Fibroblast of lung (primary cell): ENCODE data around the gene CDH12. TPM values are rescaled to one million over a fixed set of nuclear protein-coding genes. Genes with fewer than 3 reads are reported as not detected.

Experiments used
- DNase-seq, 2 donors: peaks; one replicate each; pipeline versions ENCODE4 v3.0.0 to v3.0.0-alpha.2; 2010; ENCODE audit warnings: low read depth in 2 of 2
- H2AFZ ChIP-seq: 2 replicates; pipeline ENCODE4 v1.5.1; 2012; ENCODE audit warnings: low read length, control low read depth, inconsistent platforms
- H3K27ac ChIP-seq: 2 replicates; pipeline ENCODE4 v1.5.1; 2011; ENCODE audit warnings: low read length, control low read depth; ENCODE audit not compliant: insufficient read depth
- H3K27me3 ChIP-seq: 2 replicates; pipeline ENCODE4 v1.5.1; 2011; ENCODE audit warnings: mild to moderate bottlenecking, low read length; ENCODE audit not compliant: control insufficient read depth, insufficient read depth
- H3K36me3 ChIP-seq: 2 replicates; pipeline ENCODE4 v1.5.1; 2011; ENCODE audit warnings: low read length; ENCODE audit not compliant: control insufficient read depth, insufficient read depth
- H3K4me1 ChIP-seq: 2 replicates; pipeline ENCODE4 v1.5.1; 2011; ENCODE audit warnings: low read length; ENCODE audit not compliant: control insufficient read depth, insufficient read depth; ENCODE audit errors: extremely low read depth
- H3K4me2 ChIP-seq: 2 replicates; pipeline ENCODE4 v1.5.1; 2011; ENCODE audit warnings: low read length, control low read depth; ENCODE audit not compliant: insufficient read depth; ENCODE audit errors: extremely low read depth
- H3K4me3 ChIP-seq, 4 experiments: fragments of 200-600 bp in 1 of 4; sonication (generic) in 1 of 4; replicated peaks in 1 of 4; 2 replicates each; pipeline ENCODE4 v1.5.1; 2011 to 2016; ENCODE audit warnings: low read length in 4 of 4, low read depth in 3 of 4, mild to moderate bottlenecking in 3 of 4, control low read depth in 2 of 4, inconsistent platforms in 1 of 4, mixed read lengths in 1 of 4; ENCODE audit not compliant: insufficient read depth in 1 of 4; ENCODE audit errors: control extremely low read depth in 1 of 4
- H3K79me2 ChIP-seq: 2 replicates; pipeline ENCODE4 v1.5.1; 2012; ENCODE audit warnings: mild to moderate bottlenecking, low read length, inconsistent platforms; ENCODE audit not compliant: control insufficient read depth, insufficient read depth
- H3K9ac ChIP-seq: 2 replicates; pipeline ENCODE4 v1.5.1; 2011; ENCODE audit warnings: mild to moderate bottlenecking, low read length, control low read depth; ENCODE audit not compliant: insufficient read depth
- H3K9me3 ChIP-seq: 2 replicates; pipeline ENCODE4 v1.5.1; 2012; ENCODE audit warnings: low read depth, low read length; ENCODE audit not compliant: control insufficient read depth, insufficient read depth
- H4K20me1 ChIP-seq: 2 replicates; pipeline ENCODE4 v1.5.1; 2011; ENCODE audit warnings: low read length; ENCODE audit not compliant: control insufficient read depth, insufficient read depth; ENCODE audit errors: extremely low read depth
- EZH2 ChIP-seq: IDR thresholded peaks from 2 replicates; pipeline ENCODE4 v1.5.1; 2012; ENCODE audit warnings: low read length, control low read depth, mild to moderate bottlenecking; ENCODE audit errors: missing control alignments
- polyA plus RNA-seq, 2 donors: library from polyadenylated mRNA; depleted of rRNA in 1 of 2; stranded (reverse) in 1 of 2; unstranded in 1 of 2; fragments of >200 nt; gene quantifications; 2 replicates each; pipeline ENCODE4 v1.2.1, GENCODE V29; 2011 to 2012; ENCODE audit warnings: missing spikeins in 1 of 2
- total RNA-seq: library from RNA; depleted of rRNA; stranded (reverse); fragments of >200 nt; gene quantifications from 2 replicates; pipeline ENCODE4 v1.2.1, GENCODE V29; 2014
- TF ChIP-seq, protein P1 (sequence below), 2 donors: IDR thresholded peaks in 1 of 2; conservative IDR thresholded peaks in 1 of 2; 1 replicate in 1 of 2; 2 replicates in 1 of 2; pipeline ENCODE4 v1.5.1; 2011 to 2012; ENCODE audit warnings: low read length in 2 of 2, control low read depth in 1 of 2, inconsistent platforms in 1 of 2, low read depth in 1 of 2, mild to moderate bottlenecking in 1 of 2

The CDH12 gene
- total and polyA plus RNA-seq, 2 donors (not counting 1 experiment from before 2014, with no cell fraction given), result 0.02 TPM; not detected in 1

DNA sequence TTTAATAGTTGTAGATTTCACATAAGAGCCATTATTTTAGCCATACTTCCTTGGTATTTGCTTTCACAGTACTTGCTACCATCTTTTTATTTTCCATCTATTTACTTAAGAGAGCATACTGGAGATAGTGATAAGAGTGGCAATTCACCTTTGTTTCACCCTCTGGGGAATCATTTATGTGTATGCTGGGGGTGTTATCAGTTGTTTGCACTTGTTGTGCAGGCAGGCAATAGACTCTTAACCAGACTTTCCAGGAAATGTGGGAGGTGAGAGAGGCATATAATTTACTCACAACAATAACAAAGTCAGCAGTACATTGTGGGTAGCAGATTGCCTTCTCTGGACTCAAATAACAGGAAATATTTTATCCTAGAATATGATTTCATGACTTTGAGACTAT lies 1018.3 kb downstream of the CDH12 start:
- no peaks in the 10 kb centered on the region for H3K36me3 ChIP-seq
- no peak overlapping the region for H3K4me2 ChIP-seq
- H4K20me1 ChIP-seq, result no peaks in the 10 kb centered on the region
- H2AFZ ChIP-seq, result no peak overlapping the region
- DNase-seq, result no peak
- no peak overlapping the region for H3K9ac ChIP-seq
- no peaks in the 10 kb centered on the region for H3K4me1 ChIP-seq
- H3K79me2 ChIP-seq, result no peaks in the 10 kb centered on the region
- H3K27me3 ChIP-seq, result no peaks in the 10 kb centered on the region
- no peak overlapping the region for H3K27ac ChIP-seq
- no peak overlapping the region for H3K4me3 ChIP-seq
- H3K9me3 ChIP-seq, result no peaks in the 10 kb centered on the region
- TF ChIP-seq, protein P1, sequence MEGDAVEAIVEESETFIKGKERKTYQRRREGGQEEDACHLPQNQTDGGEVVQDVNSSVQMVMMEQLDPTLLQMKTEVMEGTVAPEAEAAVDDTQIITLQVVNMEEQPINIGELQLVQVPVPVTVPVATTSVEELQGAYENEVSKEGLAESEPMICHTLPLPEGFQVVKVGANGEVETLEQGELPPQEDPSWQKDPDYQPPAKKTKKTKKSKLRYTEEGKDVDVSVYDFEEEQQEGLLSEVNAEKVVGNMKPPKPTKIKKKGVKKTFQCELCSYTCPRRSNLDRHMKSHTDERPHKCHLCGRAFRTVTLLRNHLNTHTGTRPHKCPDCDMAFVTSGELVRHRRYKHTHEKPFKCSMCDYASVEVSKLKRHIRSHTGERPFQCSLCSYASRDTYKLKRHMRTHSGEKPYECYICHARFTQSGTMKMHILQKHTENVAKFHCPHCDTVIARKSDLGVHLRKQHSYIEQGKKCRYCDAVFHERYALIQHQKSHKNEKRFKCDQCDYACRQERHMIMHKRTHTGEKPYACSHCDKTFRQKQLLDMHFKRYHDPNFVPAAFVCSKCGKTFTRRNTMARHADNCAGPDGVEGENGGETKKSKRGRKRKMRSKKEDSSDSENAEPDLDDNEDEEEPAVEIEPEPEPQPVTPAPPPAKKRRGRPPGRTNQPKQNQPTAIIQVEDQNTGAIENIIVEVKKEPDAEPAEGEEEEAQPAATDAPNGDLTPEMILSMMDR (conservative IDR thresholded peaks at IDR 0.05 in 1 of 2, IDR thresholded peaks at IDR 0.05 in 1 of 2; ENCODE audit: low read depth in 1 of 2, low read length in 2 of 2), result no peak
- TF ChIP-seq EZH2, result no peak

GRCh38 chr5:21831145-21831787 lies 1021.9 kb downstream of the CDH12 start:
- H3K27ac ChIP-seq, result no peak overlapping the region
- H3K4me1 ChIP-seq, result no peaks in the 10 kb centered on the region
- no peak overlapping the region for H3K4me2 ChIP-seq
- no peak overlapping the region for H2AFZ ChIP-seq
- no peak for TF ChIP-seq EZH2
- TF ChIP-seq, protein P1 (conservative IDR thresholded peaks at IDR 0.05 in 1 of 2, IDR thresholded peaks at IDR 0.05 in 1 of 2; ENCODE audit: low read depth in 1 of 2, low read length in 2 of 2), result no peak
- no peaks in the 10 kb centered on the region for H3K36me3 ChIP-seq
- no peak overlapping the region for H3K4me3 ChIP-seq
- no peak overlapping the region for H3K9ac ChIP-seq
- no peaks in the 10 kb centered on the region for H3K79me2 ChIP-seq
- no peak for DNase-seq
- H4K20me1 ChIP-seq, result no peaks in the 10 kb centered on the region
- H3K27me3 ChIP-seq, result no peaks in the 10 kb centered on the region
- H3K9me3 ChIP-seq, result no peaks in the 10 kb centered on the region

GRCh38 chr5:21826884-21827283 lies 1026.3 kb downstream of the CDH12 start:
- no peaks in the 10 kb centered on the region for H3K9me3 ChIP-seq
- H2AFZ ChIP-seq, result no peak overlapping the region
- no peak overlapping the region for H3K27ac ChIP-seq
- no peaks in the 10 kb centered on the region for H3K79me2 ChIP-seq
- no peaks in the 10 kb centered on the region for H4K20me1 ChIP-seq
- TF ChIP-seq EZH2, result no peak
- TF ChIP-seq, protein P1 (conservative IDR thresholded peaks at IDR 0.05 in 1 of 2, IDR thresholded peaks at IDR 0.05 in 1 of 2; ENCODE audit: low read depth in 1 of 2, low read length in 2 of 2), result no peak
- no peak overlapping the region for H3K4me2 ChIP-seq
- H3K4me3 ChIP-seq, result no peak overlapping the region
- no peaks in the 10 kb centered on the region for H3K27me3 ChIP-seq
- H3K4me1 ChIP-seq, result no peaks in the 10 kb centered on the region
- H3K9ac ChIP-seq, result no peak overlapping the region
- no peaks in the 10 kb centered on the region for H3K36me3 ChIP-seq
- no peak for DNase-seq
